ENCODE data around the gene GGT5. TPM values are rescaled to one million over a fixed set of nuclear protein-coding genes. Genes with fewer than 3 reads are reported as not detected.

GGT5 gene
- total RNA-seq, 6 experiments from 2014 or later = 0.17 to 0.61 (median 0.27) TPM

DNA sequence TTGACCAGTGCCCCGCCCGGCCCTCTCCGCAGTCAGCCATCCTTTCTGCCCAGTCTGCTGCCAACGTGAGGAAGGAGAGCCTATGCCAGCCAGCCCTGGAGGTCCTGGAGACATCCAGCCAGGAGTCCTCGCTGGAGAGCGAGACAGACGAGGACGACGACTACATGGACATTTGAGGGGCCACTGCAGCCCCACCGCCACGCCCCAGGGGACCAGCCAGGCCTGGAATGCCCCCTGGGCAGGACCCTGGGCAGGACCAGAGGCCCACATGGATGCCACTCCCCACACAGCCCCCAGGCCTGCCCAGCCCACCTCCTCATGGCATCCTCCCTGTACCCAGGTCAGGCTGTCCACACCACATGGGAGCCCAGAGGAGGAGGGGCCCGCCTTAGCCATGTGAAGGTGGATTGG lies 66.9 kb downstream of the GGT5 start:
- no peak for DNase-seq
- TF ChIP-seq, protein P1, sequence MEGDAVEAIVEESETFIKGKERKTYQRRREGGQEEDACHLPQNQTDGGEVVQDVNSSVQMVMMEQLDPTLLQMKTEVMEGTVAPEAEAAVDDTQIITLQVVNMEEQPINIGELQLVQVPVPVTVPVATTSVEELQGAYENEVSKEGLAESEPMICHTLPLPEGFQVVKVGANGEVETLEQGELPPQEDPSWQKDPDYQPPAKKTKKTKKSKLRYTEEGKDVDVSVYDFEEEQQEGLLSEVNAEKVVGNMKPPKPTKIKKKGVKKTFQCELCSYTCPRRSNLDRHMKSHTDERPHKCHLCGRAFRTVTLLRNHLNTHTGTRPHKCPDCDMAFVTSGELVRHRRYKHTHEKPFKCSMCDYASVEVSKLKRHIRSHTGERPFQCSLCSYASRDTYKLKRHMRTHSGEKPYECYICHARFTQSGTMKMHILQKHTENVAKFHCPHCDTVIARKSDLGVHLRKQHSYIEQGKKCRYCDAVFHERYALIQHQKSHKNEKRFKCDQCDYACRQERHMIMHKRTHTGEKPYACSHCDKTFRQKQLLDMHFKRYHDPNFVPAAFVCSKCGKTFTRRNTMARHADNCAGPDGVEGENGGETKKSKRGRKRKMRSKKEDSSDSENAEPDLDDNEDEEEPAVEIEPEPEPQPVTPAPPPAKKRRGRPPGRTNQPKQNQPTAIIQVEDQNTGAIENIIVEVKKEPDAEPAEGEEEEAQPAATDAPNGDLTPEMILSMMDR (IDR thresholded peaks at IDR 0.05) = no peak
- H3K27ac Mint-ChIP-seq = no peak overlapping the region
- H3K27me3 Mint-ChIP-seq (ENCODE audit: insufficient read depth) = peaks cover 1% of the 10 kb centered on the region
- no peaks in the 10 kb centered on the region for H3K9me3 Mint-ChIP-seq
- no peaks in the 10 kb centered on the region; the same call in 1 of the 2 replicates for H3K4me1 Mint-ChIP-seq (ENCODE audit: low read depth)
- no peaks in the 10 kb centered on the region for H3K36me3 Mint-ChIP-seq (ENCODE audit: low read depth)
- H3K4me3 Mint-ChIP-seq = no peak overlapping the region

DNA sequence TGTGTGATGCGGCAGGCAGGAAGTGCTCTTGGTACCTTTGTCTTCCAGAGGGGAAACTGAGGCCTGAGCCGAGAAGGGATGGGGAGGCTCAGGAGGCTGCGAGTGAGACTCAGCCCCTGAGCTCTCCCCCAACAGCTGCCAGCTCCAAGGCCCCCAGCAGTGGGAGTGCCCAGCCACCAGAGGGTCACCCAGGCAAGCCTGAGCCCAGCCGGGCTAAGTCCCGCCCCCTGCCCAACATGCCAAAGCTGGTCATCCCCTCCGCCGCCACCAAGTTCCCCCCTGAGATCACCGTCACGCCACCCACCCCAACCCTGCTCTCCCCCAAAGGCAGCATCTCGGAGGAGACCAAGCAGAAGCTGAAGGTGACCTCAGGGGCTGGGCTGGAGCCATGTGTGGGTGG lies 67.4 kb downstream of the GGT5 start:
- Mint-ChIP-seq H3K4me3 (no peak overlapping the region), H3K27ac (no peak overlapping the region), H3K36me3 (ENCODE audit: low read depth) (no peaks in the 10 kb centered on the region), H3K27me3 (ENCODE audit: insufficient read depth) (peaks cover 1% of the 10 kb centered on the region), H3K9me3 (no peaks in the 10 kb centered on the region), H3K4me1 (ENCODE audit: low read depth) (no peaks in the 10 kb centered on the region; the same call in 1 of the 2 replicates)
- DNase-seq = no peak
- TF ChIP-seq, protein P1 (IDR thresholded peaks at IDR 0.05) = no peak

DNA sequence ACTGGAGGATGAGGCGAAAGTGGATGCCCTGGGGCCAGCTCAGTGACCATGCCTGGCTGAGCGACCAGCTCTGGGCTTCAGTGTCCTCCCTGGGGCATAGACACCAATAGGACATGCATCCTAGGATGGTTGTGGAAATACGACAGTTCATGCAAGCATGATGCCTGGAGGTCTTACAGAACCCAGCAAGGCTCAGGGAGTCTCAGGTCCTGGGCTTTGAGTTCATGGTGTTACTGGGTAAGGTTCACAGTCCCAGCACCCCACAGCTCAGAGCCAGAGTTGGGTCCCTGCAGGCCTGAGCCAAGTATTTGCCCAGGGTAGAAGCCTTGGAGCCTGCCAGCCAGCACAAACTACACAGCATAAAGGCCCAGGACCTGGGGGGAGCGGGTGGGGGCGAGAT lies 67.8 kb downstream of the GGT5 start:
- TF ChIP-seq, protein P1 (IDR thresholded peaks at IDR 0.05) = no peak
- peaks cover 2% of the 10 kb centered on the region for H3K27me3 Mint-ChIP-seq (ENCODE audit: insufficient read depth)

DNA sequence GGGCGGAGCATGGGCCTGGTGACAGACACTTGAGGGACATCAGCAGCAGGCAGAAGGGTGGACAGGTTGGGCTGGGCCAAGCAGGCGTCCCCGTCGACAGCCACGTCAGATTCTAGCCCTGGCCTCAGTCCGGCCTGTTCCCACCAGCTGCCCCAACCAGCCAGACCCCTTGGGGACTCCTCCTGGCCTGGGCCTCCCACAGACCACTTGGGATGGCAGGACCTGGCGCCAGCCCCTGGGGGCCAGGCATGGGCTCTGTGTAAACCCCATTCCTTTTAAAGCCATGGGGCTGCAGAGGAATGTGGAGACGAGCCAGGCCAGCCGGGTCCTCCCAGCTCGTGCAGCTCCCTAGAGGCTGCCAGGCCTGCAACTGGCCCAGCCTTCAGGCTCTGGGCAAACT lies 68.3 kb downstream of the GGT5 start:
- TF ChIP-seq, protein P1 (IDR thresholded peaks at IDR 0.05) = no peak
- Mint-ChIP-seq H3K36me3 (ENCODE audit: low read depth) (no peaks in the 10 kb centered on the region), H3K27me3 (ENCODE audit: insufficient read depth) (peaks cover 2% of the 10 kb centered on the region), H3K4me3 (no peak overlapping the region), H3K9me3 (no peaks in the 10 kb centered on the region), H3K4me1 (ENCODE audit: low read depth) (no peaks in the 10 kb centered on the region; the same call in 1 of the 2 replicates), H3K27ac (no peak overlapping the region)
- no peak for DNase-seq

More for the DNA sequence above, 67.8 kb downstream of the GGT5 start:
- H3K4me1 Mint-ChIP-seq (ENCODE audit: low read depth) = no peaks in the 10 kb centered on the region; the same call in 1 of the 2 replicates
- H3K36me3 Mint-ChIP-seq (ENCODE audit: low read depth) = no peaks in the 10 kb centered on the region
- no peak overlapping the region for H3K4me3 Mint-ChIP-seq
- no peak overlapping the region for H3K27ac Mint-ChIP-seq
- no peaks in the 10 kb centered on the region for H3K9me3 Mint-ChIP-seq
- no peak for DNase-seq

DNA sequence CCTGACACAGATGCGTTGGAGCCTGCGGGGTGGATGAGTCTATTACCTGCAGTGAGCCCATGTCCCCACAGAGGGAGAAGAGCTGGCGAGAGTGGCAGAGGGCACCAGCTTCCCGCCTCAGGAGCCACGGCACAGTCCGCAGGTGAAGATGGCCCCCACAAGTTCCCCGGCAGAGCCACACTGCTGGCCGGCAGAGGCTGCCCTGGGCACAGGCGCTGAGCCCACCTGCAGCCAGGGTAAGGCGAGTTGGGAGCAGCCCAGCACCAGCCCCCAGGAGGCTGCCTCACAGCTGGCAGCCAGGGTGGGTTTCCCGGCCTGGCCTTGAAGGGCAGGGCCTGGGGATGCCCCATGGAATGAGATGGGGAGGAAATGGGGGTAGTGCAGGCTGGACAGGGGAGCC lies 68.8 kb downstream of the GGT5 start:
- H3K27me3 Mint-ChIP-seq (ENCODE audit: insufficient read depth) = peaks cover 2% of the 10 kb centered on the region
- H3K9me3 Mint-ChIP-seq = no peaks in the 10 kb centered on the region
- no peak overlapping the region for H3K4me3 Mint-ChIP-seq
- H3K27ac Mint-ChIP-seq = no peak overlapping the region
- no peaks in the 10 kb centered on the region for H3K36me3 Mint-ChIP-seq (ENCODE audit: low read depth)
- TF ChIP-seq, protein P1 (IDR thresholded peaks at IDR 0.05) = no peak
- DNase-seq = no peak
- H3K4me1 Mint-ChIP-seq (ENCODE audit: low read depth) = no peaks in the 10 kb centered on the region; the same call in 1 of the 2 replicates

Data from HFFc6 (cell line).